Activated naive CD8-positive, alpha-beta T cell (primary cell): ENCODE data around the gene MYOT.
A peak's percentile ranks its signal among the peaks of the same experiment; 100 is the strongest.

Source experiments
- H3K27ac Mint-ChIP-seq: one replicate; pipeline ENCODE4 v1.8.0; 2021; ENCODE audit warnings: mixed read lengths
- H3K27me3 Mint-ChIP-seq: one replicate; pipeline ENCODE4 v1.8.0; 2021; ENCODE audit warnings: mixed read lengths
- H3K36me3 Mint-ChIP-seq: one replicate; pipeline ENCODE4 v1.8.0; 2021; ENCODE audit warnings: mixed read lengths
- H3K4me1 Mint-ChIP-seq: one replicate; pipeline ENCODE4 v1.8.0; 2021; ENCODE audit warnings: low read depth, mixed read lengths
- H3K4me3 Mint-ChIP-seq: one replicate; pipeline ENCODE4 v1.8.0; 2021; ENCODE audit warnings: mild to moderate bottlenecking, mixed read lengths
- H3K9me3 Mint-ChIP-seq: one replicate; pipeline ENCODE4 v1.8.0; 2021; ENCODE audit warnings: low read depth, mixed read lengths

The MYOT gene

GRCh38 chr5:137870647-137871339, 3.1 kb downstream of the MYOT start:
- H3K27me3 Mint-ChIP-seq = no peaks in the 10 kb centered on the region
- H3K4me3 Mint-ChIP-seq = no peak overlapping the region
- H3K36me3 Mint-ChIP-seq = no peaks in the 10 kb centered on the region
- no peaks in the 10 kb centered on the region for H3K4me1 Mint-ChIP-seq
- H3K9me3 Mint-ChIP-seq = no peaks in the 10 kb centered on the region
- no peak overlapping the region for H3K27ac Mint-ChIP-seq

GRCh38 chr5:137871571-137871970, 3.9 kb downstream of the MYOT start:
- Mint-ChIP-seq H3K4me3 (no peak overlapping the region), H3K9me3 (no peaks in the 10 kb centered on the region), H3K27ac (no peak overlapping the region), H3K36me3 (no peaks in the 10 kb centered on the region), H3K27me3 (no peaks in the 10 kb centered on the region), H3K4me1 (no peaks in the 10 kb centered on the region)

DNA sequence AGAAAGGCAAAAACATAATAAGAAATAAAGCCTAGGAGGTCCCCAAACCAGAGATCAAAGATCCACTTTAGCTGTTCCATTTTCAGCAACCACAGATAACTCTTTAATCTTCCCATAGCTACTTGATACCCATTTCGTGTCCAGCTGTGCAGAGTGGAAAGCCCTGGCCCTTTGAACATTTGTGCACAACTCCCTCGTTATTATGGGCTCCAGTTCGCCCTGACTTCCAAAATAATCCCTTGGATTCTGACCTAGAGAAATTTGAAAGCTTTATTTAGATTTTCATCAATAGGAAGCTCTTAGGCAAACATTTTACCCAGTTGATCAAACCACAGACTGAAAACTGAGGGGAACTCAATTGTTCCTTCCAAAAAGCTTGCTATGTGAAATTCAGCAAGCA, 4.8 kb downstream of the MYOT start:
- Mint-ChIP-seq H3K27me3 (no peaks in the 10 kb centered on the region), H3K36me3 (no peaks in the 10 kb centered on the region), H3K9me3 (no peaks in the 10 kb centered on the region), H3K27ac (no peak overlapping the region), H3K4me1 (no peaks in the 10 kb centered on the region), H3K4me3 (no peak overlapping the region)

DNA sequence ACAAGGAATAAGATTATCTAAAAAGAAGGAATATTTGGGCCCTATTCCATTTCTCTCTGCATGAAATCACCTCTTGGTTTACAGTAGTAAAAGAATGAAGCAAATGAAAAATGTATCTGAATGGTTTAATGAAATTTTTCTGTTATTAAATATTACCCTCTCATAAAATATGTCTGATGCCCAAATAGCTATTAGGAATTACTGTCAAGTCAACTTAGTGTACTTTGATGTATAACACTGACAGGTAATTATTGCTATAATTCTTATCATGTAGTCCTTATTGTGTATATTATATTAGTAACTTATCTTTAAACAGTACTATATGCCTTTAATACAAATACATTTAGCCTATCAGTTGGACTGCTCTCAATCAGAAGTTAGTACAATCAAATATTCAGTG, 8.4 kb downstream of the MYOT start:
- no peaks in the 10 kb centered on the region for H3K4me1 Mint-ChIP-seq
- no peaks in the 10 kb centered on the region for H3K9me3 Mint-ChIP-seq
- no peak overlapping the region for H3K27ac Mint-ChIP-seq
- H3K36me3 Mint-ChIP-seq = no peaks in the 10 kb centered on the region
- H3K4me3 Mint-ChIP-seq = no peak overlapping the region
- no peaks in the 10 kb centered on the region for H3K27me3 Mint-ChIP-seq

DNA sequence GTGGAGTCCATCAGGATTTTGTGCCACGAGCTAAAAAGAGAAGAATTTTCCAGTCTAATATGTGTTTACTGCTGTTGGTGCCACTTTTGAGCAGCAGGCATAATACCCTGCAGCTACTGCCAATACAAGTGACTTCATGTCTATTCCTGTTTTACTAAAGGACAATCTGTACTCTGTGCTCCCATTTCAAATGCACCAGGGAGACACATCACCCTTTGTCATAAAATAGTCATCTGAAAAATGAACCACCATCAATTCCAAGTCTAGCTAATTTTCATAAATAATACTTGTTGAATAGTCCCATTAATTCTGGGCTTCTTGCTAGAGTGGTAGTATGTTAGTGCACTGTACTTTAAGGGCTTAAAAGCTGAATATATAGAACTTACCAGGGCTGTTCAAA, 12.7 kb downstream of the MYOT start:
- Mint-ChIP-seq H3K9me3 (no peaks in the 10 kb centered on the region), H3K36me3 (peaks cover 9% of the 10 kb centered on the region), H3K27ac (no peak overlapping the region), H3K27me3 (no peaks in the 10 kb centered on the region), H3K4me1 (peaks cover 3% of the 10 kb centered on the region), H3K4me3 (no peak overlapping the region)

DNA sequence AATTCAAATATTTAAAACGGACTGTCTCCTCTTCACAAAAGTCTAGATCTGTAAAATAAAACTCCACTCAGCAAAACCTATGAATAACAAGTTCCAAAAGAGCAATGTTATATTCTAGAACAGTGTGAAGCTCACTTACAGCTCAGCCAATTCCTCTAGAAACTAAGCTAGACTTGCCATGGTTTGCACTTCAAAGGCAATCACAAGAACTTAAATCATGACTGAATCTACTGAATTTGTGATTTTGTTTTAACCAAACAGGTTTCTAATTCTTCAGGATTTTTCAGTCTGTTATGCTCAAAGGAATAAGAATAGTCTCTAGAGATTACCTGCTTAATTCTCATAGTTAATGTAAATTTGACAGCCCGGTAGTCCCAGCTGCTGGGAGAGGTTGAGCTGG, 20.2 kb downstream of the MYOT start:
- Mint-ChIP-seq H3K27me3 (no peaks in the 10 kb centered on the region), H3K9me3 (no peaks in the 10 kb centered on the region), H3K4me3 (peak overlapping the region; percentile 35), H3K36me3 (peaks cover 5% of the 10 kb centered on the region), H3K27ac (no peak overlapping the region), H3K4me1 (peaks cover 33% of the 10 kb centered on the region)

DNA sequence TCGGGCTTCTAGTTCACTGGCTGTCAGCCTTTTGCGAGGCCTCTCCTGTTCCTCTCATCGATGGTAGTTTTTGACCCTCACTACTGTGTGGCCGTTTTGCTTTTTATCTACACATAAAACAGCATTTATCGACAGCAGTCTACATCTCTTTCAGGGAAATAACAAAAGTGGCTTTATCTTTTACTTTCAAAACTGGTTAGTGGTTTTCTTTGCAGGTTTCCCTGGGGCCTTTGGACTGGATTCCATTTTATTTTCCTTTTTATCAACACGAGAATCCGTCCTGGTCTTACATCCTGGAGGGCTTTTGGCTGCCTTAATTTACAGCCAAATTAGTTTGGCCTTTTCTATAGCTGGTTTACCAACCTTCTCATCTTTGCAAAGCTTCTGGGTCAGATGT, 20.8 kb downstream of the MYOT start:
- no peaks in the 10 kb centered on the region for H3K27me3 Mint-ChIP-seq
- H3K36me3 Mint-ChIP-seq = peaks cover 2% of the 10 kb centered on the region
- peak overlapping the region; percentile 93 for H3K4me3 Mint-ChIP-seq
- H3K9me3 Mint-ChIP-seq = no peaks in the 10 kb centered on the region
- peaks cover 33% of the 10 kb centered on the region for H3K4me1 Mint-ChIP-seq
- H3K27ac Mint-ChIP-seq = peak overlapping the region; percentile 92

DNA sequence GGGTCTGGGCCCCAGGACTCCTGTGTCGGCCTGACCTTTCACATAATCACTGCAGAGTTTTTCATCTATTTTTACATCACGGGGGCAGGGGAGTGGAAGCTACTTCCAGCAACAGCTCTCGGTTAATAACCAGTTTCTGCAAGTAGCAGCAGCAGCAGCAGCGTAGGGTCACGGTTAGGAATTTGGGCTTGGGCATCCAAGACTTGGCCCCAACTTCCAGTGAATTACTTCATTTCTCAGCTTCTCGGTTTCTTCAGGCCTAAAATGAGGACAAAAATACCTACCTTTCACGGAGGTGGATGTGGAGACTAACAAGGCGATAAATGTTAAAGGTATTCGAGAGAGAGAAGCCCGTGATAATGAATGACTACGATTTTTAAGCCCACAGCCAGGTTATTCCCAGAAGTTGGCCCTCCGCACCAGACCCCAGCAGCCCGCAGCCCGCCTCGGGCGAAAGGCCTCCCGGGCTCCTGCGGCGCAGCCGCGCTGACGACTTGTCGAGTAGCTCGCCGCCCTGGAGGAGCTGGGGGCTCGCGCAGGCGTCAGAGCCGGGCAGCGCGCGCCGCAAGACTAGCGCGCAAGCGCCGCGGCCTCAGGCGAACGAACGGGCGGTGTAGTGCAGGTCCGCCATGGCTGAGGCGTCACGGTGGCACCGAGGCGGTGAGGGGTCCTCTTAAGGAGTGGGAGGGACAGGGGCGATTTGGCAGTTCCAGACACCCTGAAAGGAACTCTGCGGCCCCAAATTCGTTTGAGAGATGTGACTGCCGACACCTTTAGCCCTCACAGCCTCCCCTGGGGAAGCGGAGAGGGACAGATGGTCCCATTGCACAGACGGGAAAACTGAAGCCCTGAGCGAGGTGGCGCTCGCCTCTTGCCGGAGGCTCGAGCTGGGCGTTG, 21.5 kb downstream of the MYOT start, which contains the start of gene PKD2L2:
PKD2L2 (plus strand) TSS at position 595 of the 897 bp plus-strand sequence; CDS start at position 630, 35 bp downstream.
- Mint-ChIP-seq H3K27ac (peak within 1 kb of the TSS; percentile 92), H3K4me3 (peak within 1 kb of the TSS; percentile 93), H3K4me1 (peaks cover 33% of the 10 kb centered on the region), H3K36me3 (no peaks in the 10 kb centered on the region), H3K9me3 (no peaks in the 10 kb centered on the region), H3K27me3 (no peaks in the 10 kb centered on the region)

GRCh38 chr5:137890845-137891244, 23.2 kb downstream of the MYOT start:
- Mint-ChIP-seq H3K4me1 (peaks cover 31% of the 10 kb centered on the region), H3K27ac (no peak overlapping the region), H3K36me3 (no peaks in the 10 kb centered on the region), H3K27me3 (no peaks in the 10 kb centered on the region), H3K9me3 (no peaks in the 10 kb centered on the region), H3K4me3 (no peak overlapping the region)

DNA sequence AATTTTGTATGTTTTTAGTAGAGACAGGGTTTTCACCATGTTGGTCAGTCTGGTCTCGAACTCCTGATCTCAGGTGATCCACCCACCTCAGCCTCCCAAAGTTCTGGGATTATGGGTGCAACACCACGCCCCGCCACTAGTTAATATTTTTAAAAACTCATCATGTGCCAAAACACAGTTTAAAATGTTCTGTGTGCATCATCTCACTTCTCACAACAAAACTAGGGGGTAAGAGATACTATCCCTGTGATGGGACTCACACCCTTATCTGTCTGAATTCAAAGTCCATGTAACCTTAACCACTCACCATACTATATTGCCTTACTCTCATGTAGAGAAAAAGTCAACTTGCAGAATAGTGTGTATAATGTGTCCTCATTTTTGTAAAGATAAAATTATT, 24.2 kb downstream of the MYOT start:
- Mint-ChIP-seq H3K27ac (no peak overlapping the region), H3K9me3 (no peaks in the 10 kb centered on the region), H3K36me3 (no peaks in the 10 kb centered on the region), H3K27me3 (no peaks in the 10 kb centered on the region), H3K4me1 (peaks cover 25% of the 10 kb centered on the region), H3K4me3 (no peak overlapping the region)

DNA sequence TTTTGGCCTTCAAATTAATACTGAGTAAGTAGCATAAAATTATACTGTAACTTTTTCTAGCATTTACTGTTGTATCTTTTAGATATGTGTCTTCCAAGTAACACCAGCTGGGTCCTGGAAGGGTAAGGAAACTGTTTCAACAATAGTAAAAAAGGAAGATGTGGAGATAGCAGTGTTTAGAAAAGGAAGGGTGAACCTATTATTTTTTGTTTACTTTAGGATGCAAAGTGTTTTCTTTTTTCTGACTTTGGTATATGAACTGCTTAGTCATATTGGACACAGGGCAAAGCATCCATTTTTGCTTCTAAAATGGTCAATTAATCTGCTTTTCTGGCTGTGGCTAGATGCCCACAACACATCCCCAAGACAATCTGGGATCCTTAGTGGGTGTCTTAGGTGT, 26.9 kb downstream of the MYOT start:
- H3K4me1 Mint-ChIP-seq = peaks cover 3% of the 10 kb centered on the region
- H3K27ac Mint-ChIP-seq = no peak overlapping the region
- H3K9me3 Mint-ChIP-seq = no peaks in the 10 kb centered on the region
- no peaks in the 10 kb centered on the region for H3K27me3 Mint-ChIP-seq
- no peaks in the 10 kb centered on the region for H3K36me3 Mint-ChIP-seq
- no peak overlapping the region for H3K4me3 Mint-ChIP-seq

DNA sequence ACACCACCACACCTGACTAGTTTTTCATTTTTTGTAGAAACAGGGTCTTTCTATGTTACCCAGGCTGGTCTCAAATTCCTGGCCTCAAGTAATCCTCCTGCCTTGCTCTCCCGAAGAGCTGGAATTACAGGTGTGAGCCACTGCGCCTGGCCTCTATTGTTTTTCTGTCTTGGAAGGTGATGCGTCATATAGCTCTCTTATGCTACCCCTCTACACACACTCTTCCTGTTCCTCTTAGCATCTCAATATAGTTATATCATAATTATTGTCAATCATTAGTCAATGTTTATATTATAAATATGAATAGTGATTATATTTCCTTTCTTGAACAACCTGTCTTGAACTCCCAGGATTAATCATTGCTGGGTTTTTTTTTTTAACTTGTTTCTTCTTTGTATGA, 28.9 kb downstream of the MYOT start:
- H3K4me3 Mint-ChIP-seq = no peak overlapping the region
- H3K27ac Mint-ChIP-seq = no peak overlapping the region
- no peaks in the 10 kb centered on the region for H3K36me3 Mint-ChIP-seq
- no peaks in the 10 kb centered on the region for H3K4me1 Mint-ChIP-seq
- no peaks in the 10 kb centered on the region for H3K9me3 Mint-ChIP-seq
- H3K27me3 Mint-ChIP-seq = no peaks in the 10 kb centered on the region

DNA sequence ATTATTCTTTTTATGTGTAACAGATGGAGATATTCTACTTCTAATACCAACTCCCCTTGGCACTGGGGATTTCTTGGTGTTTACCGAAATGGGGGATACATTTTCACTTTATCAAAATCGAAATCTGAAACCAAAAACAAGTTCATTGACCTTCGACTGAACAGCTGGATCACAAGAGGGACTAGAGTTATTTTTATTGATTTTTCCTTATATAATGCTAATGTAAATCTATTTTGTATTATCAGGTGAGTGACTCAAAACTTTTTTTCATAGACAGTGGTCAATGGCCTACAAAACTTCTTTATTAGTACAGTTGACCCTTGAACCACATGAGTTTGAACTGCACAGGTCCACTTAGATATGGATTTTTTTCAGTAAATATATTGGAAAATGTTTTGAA, 31.8 kb downstream of the MYOT start:
- H3K36me3 Mint-ChIP-seq = no peaks in the 10 kb centered on the region
- no peaks in the 10 kb centered on the region for H3K4me1 Mint-ChIP-seq
- H3K9me3 Mint-ChIP-seq = no peaks in the 10 kb centered on the region
- no peaks in the 10 kb centered on the region for H3K27me3 Mint-ChIP-seq
- H3K4me3 Mint-ChIP-seq = no peak overlapping the region
- H3K27ac Mint-ChIP-seq = no peak overlapping the region

DNA sequence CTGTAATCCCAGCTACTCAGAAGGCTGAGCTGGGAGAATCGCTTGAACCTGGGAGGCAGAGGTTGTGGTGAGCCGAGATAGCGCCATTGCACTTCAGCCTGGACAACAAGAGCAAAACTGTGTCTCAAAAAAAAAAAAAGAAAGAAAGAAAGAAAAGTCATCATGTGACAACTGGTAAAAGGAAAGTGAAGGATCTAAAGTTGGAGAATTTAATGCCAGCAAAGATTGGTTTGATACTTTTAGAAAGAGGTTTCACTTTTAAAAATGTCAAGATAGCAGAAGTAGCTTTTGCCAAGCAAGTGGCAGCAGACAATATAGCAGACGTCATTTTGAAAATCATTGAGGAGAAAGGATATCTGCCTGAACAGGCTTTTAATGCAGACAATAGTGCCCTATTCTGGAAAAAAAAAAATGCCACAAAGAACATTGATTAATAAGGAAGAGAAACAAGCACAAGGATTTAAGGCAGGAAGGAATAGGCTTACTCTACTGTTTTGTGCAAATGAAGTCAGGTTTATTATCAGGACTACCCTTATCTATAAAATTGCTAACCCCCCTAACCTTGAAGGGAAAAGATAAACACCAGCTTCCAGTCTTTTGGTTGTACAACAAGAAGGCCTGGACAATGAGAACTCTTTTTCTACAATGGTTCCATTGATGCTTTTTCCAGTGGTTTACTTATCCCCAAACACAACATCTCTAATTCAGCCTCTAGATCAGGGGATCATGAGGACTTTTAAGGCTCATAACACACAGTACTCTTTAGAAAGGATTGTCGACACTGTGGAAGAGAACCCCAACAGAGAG, 33.6 kb downstream of the MYOT start:
- Mint-ChIP-seq H3K4me1 (no peaks in the 10 kb centered on the region), H3K4me3 (no peak overlapping the region), H3K27ac (no peak overlapping the region), H3K27me3 (no peaks in the 10 kb centered on the region), H3K9me3 (no peaks in the 10 kb centered on the region), H3K36me3 (no peaks in the 10 kb centered on the region)
